ENCODE measurements around the gene RANBP10.
A peak's percentile ranks its signal among the peaks of the same experiment; 100 is the strongest.

The RANBP10 gene

GRCh38 chr16:67719778-67720144 is 86.6 kb downstream of the RANBP10 start:
- no peaks in the 10 kb centered on the region for H3K36me3 ChIP-seq (ENCODE audit: insufficient read depth, low read length)
- no peaks in the 10 kb centered on the region for H3K27me3 ChIP-seq (ENCODE audit: control insufficient read depth, insufficient read depth, low read length)
- peak overlapping the region; percentile 88 for H3K4me2 ChIP-seq (ENCODE audit: low read length)
- H3K9ac ChIP-seq (ENCODE audit: low read depth, low read length): peak overlapping the region; percentile 91
- peak overlapping the region; percentile 84 for H3K4me3 ChIP-seq (ENCODE audit: low read length)
- peaks cover 21% of the 10 kb centered on the region for H3K4me1 ChIP-seq (ENCODE audit: control insufficient read depth, insufficient read depth, low read length)
- no peaks in the 10 kb centered on the region for H3K9me3 ChIP-seq (replicated peaks; ENCODE audit: low read length)

GRCh38 chr16:67719048-67719777 is 87.1 kb downstream of the RANBP10 start, which contains the start of gene GFOD2:
TSS of gene GFOD2 (minus strand) at chr16:67719316. CDS start at chr16:67685715, 33,601 bp downstream.
- peak within 1 kb of the TSS; percentile 88 for H3K4me2 ChIP-seq (ENCODE audit: low read length)
- H3K4me1 ChIP-seq (ENCODE audit: control insufficient read depth, insufficient read depth, low read length): peaks cover 21% of the 10 kb centered on the region
- peak within 1 kb of the TSS; percentile 91 for H3K9ac ChIP-seq (ENCODE audit: low read depth, low read length)
- H3K36me3 ChIP-seq (ENCODE audit: insufficient read depth, low read length): no peaks in the 10 kb centered on the region
- peak within 1 kb of the TSS; percentile 84 for H3K4me3 ChIP-seq (ENCODE audit: low read length)
- no peaks in the 10 kb centered on the region for H3K9me3 ChIP-seq (replicated peaks; ENCODE audit: low read length)
- no peaks in the 10 kb centered on the region for H3K27me3 ChIP-seq (ENCODE audit: control insufficient read depth, insufficient read depth, low read length)

- peak overlapping the region; percentile 84 for H3K4me3 ChIP-seq (ENCODE audit: low read length)
- H3K9me3 ChIP-seq (replicated peaks; ENCODE audit: low read length): no peaks in the 10 kb centered on the region
- no peaks in the 10 kb centered on the region for H3K27me3 ChIP-seq (ENCODE audit: control insufficient read depth, insufficient read depth, low read length)
- no peaks in the 10 kb centered on the region for H3K36me3 ChIP-seq (ENCODE audit: insufficient read depth, low read length)
- H3K4me1 ChIP-seq (ENCODE audit: control insufficient read depth, insufficient read depth, low read length): peaks cover 21% of the 10 kb centered on the region
- H3K9ac ChIP-seq (ENCODE audit: low read depth, low read length): peak overlapping the region; percentile 91
- peak overlapping the region; percentile 88 for H3K4me2 ChIP-seq (ENCODE audit: low read length)
Measured at GRCh38 chr16:67718668-67719047, 87.7 kb downstream of the RANBP10 start.

GRCh38 chr16:67716097-67716496 is 90.3 kb downstream of the RANBP10 start:
- H3K9ac ChIP-seq (ENCODE audit: low read depth, low read length): no peak overlapping the region
- no peaks in the 10 kb centered on the region for H3K27me3 ChIP-seq (ENCODE audit: control insufficient read depth, insufficient read depth, low read length)
- no peak overlapping the region for H3K4me3 ChIP-seq (ENCODE audit: low read length)
- H3K9me3 ChIP-seq (replicated peaks; ENCODE audit: low read length): no peaks in the 10 kb centered on the region
- no peaks in the 10 kb centered on the region for H3K36me3 ChIP-seq (ENCODE audit: insufficient read depth, low read length)
- peaks cover 21% of the 10 kb centered on the region for H3K4me1 ChIP-seq (ENCODE audit: control insufficient read depth, insufficient read depth, low read length)
- H3K4me2 ChIP-seq (ENCODE audit: low read length): no peak overlapping the region

DNA sequence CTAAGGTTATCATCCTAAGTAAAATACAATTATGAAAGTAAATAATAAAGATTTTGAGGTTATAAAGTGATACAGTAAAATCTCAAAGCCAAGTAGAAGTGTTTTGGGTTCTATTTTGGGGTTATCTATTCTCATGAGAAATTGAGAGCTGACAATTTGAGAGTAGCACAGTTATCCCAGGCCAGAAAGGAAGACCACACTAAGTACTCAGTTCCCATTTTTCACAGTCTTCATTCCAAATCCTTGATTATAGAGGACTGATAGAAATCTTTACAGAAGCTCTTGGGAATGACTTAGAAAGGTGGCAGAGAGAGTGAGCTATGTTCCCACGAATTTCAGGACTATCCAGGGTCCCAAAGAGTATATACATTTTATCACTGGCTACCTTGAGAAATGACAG is 91.8 kb downstream of the RANBP10 start:
- peaks cover 10% of the 10 kb centered on the region for H3K4me1 ChIP-seq (ENCODE audit: control insufficient read depth, insufficient read depth, low read length)
- no peaks in the 10 kb centered on the region for H3K27me3 ChIP-seq (ENCODE audit: control insufficient read depth, insufficient read depth, low read length)
- no peak overlapping the region for H3K4me2 ChIP-seq (ENCODE audit: low read length)
- H3K4me3 ChIP-seq (ENCODE audit: low read length): no peak overlapping the region
- H3K9ac ChIP-seq (ENCODE audit: low read depth, low read length): no peak overlapping the region
- H3K36me3 ChIP-seq (ENCODE audit: insufficient read depth, low read length): no peaks in the 10 kb centered on the region
- H3K9me3 ChIP-seq (replicated peaks; ENCODE audit: low read length): no peaks in the 10 kb centered on the region

GRCh38 chr16:67713647-67714273 is 92.6 kb downstream of the RANBP10 start:
- H3K9ac ChIP-seq (ENCODE audit: low read depth, low read length): no peak overlapping the region
- H3K4me2 ChIP-seq (ENCODE audit: low read length): no peak overlapping the region
- H3K4me3 ChIP-seq (ENCODE audit: low read length): no peak overlapping the region
- H3K27me3 ChIP-seq (ENCODE audit: control insufficient read depth, insufficient read depth, low read length): no peaks in the 10 kb centered on the region
- peaks cover 12% of the 10 kb centered on the region for H3K4me1 ChIP-seq (ENCODE audit: control insufficient read depth, insufficient read depth, low read length)
- H3K9me3 ChIP-seq (replicated peaks; ENCODE audit: low read length): no peaks in the 10 kb centered on the region
- H3K36me3 ChIP-seq (ENCODE audit: insufficient read depth, low read length): no peaks in the 10 kb centered on the region

- H3K36me3 ChIP-seq (ENCODE audit: insufficient read depth, low read length): no peaks in the 10 kb centered on the region
- no peaks in the 10 kb centered on the region for H3K9me3 ChIP-seq (replicated peaks; ENCODE audit: low read length)
- H3K27me3 ChIP-seq (ENCODE audit: control insufficient read depth, insufficient read depth, low read length): no peaks in the 10 kb centered on the region
- H3K9ac ChIP-seq (ENCODE audit: low read depth, low read length): no peak overlapping the region
- no peak overlapping the region for H3K4me2 ChIP-seq (ENCODE audit: low read length)
- H3K4me1 ChIP-seq (ENCODE audit: control insufficient read depth, insufficient read depth, low read length): peaks cover 11% of the 10 kb centered on the region
- H3K4me3 ChIP-seq (ENCODE audit: low read length): no peak overlapping the region
Measured at GRCh38 chr16:67710607-67711006, 95.8 kb downstream of the RANBP10 start.

DNA sequence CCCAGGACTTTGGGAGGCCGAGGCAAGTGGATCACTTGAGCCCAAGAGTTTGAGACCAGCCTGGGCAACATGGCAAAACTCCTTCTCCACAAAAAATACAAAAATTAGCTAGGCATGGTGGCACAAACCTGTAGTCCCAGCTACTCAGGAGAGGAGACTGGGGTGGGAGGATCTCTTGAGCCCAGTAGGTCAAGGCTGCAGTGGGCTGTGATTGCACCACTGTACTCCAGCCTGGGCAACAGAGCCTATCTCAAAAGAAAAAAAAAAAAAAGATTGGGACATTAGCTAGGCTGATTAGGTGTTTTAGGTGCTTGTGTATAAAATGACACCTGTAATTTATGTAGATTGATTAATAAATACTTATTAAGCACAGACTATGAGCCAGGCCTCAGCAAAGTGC is 97.3 kb downstream of the RANBP10 start:
- peaks cover 11% of the 10 kb centered on the region for H3K4me1 ChIP-seq (ENCODE audit: control insufficient read depth, insufficient read depth, low read length)
- H3K36me3 ChIP-seq (ENCODE audit: insufficient read depth, low read length): no peaks in the 10 kb centered on the region
- H3K4me3 ChIP-seq (ENCODE audit: low read length): no peak overlapping the region
- H3K27me3 ChIP-seq (ENCODE audit: control insufficient read depth, insufficient read depth, low read length): no peaks in the 10 kb centered on the region
- H3K9me3 ChIP-seq (replicated peaks; ENCODE audit: low read length): no peaks in the 10 kb centered on the region
- no peak overlapping the region for H3K9ac ChIP-seq (ENCODE audit: low read depth, low read length)
- H3K4me2 ChIP-seq (ENCODE audit: low read length): no peak overlapping the region

GRCh38 chr16:67708368-67708771 is 98.0 kb downstream of the RANBP10 start:
- Histone ChIP-seq H3K4me3 (ENCODE audit: low read length) (no peak overlapping the region), H3K9ac (ENCODE audit: low read depth, low read length) (no peak overlapping the region), H3K27me3 (ENCODE audit: control insufficient read depth, insufficient read depth, low read length) (no peaks in the 10 kb centered on the region), H3K36me3 (ENCODE audit: insufficient read depth, low read length) (no peaks in the 10 kb centered on the region), H3K9me3 (replicated peaks; ENCODE audit: low read length) (no peaks in the 10 kb centered on the region), H3K4me1 (ENCODE audit: control insufficient read depth, insufficient read depth, low read length) (peaks cover 11% of the 10 kb centered on the region), H3K4me2 (ENCODE audit: low read length) (no peak overlapping the region)

GRCh38 chr16:67707790-67708189 is 98.6 kb downstream of the RANBP10 start:
- H3K4me3 ChIP-seq (ENCODE audit: low read length): no peak overlapping the region
- no peak overlapping the region for H3K9ac ChIP-seq (ENCODE audit: low read depth, low read length)
- no peaks in the 10 kb centered on the region for H3K36me3 ChIP-seq (ENCODE audit: insufficient read depth, low read length)
- H3K4me1 ChIP-seq (ENCODE audit: control insufficient read depth, insufficient read depth, low read length): peaks cover 11% of the 10 kb centered on the region
- H3K27me3 ChIP-seq (ENCODE audit: control insufficient read depth, insufficient read depth, low read length): no peaks in the 10 kb centered on the region
- H3K9me3 ChIP-seq (replicated peaks; ENCODE audit: low read length): no peaks in the 10 kb centered on the region
- no peak overlapping the region for H3K4me2 ChIP-seq (ENCODE audit: low read length)

GRCh38 chr16:67707210-67707609 is 99.2 kb downstream of the RANBP10 start:
- Histone ChIP-seq H3K9me3 (replicated peaks; ENCODE audit: low read length) (no peaks in the 10 kb centered on the region), H3K4me1 (ENCODE audit: control insufficient read depth, insufficient read depth, low read length) (peaks cover 11% of the 10 kb centered on the region), H3K9ac (ENCODE audit: low read depth, low read length) (no peak overlapping the region), H3K4me2 (ENCODE audit: low read length) (no peak overlapping the region), H3K4me3 (ENCODE audit: low read length) (no peak overlapping the region), H3K27me3 (ENCODE audit: control insufficient read depth, insufficient read depth, low read length) (no peaks in the 10 kb centered on the region), H3K36me3 (ENCODE audit: insufficient read depth, low read length) (no peaks in the 10 kb centered on the region)

- peaks cover 11% of the 10 kb centered on the region for H3K4me1 ChIP-seq (ENCODE audit: control insufficient read depth, insufficient read depth, low read length)
- no peak overlapping the region for H3K9ac ChIP-seq (ENCODE audit: low read depth, low read length)
- H3K4me2 ChIP-seq (ENCODE audit: low read length): no peak overlapping the region
- H3K36me3 ChIP-seq (ENCODE audit: insufficient read depth, low read length): no peaks in the 10 kb centered on the region
- H3K9me3 ChIP-seq (replicated peaks; ENCODE audit: low read length): no peaks in the 10 kb centered on the region
- no peak overlapping the region for H3K4me3 ChIP-seq (ENCODE audit: low read length)
- no peaks in the 10 kb centered on the region for H3K27me3 ChIP-seq (ENCODE audit: control insufficient read depth, insufficient read depth, low read length)
Measured at GRCh38 chr16:67704110-67704509, 102.2 kb downstream of the RANBP10 start.
